Stimulated activated CD4-positive, alpha-beta T cell treated with anti-CD3 and anti-CD28 coated beads, Interleukin-4, amount 100 ng/mL, for 48 hours (primary cell): Measurements from ENCODE around the gene KRTAP20-4.

Experiments
- DNase-seq, 2 donors: peaks; one replicate each; pipeline ENCODE4 v3.0.0-alpha.2; 2020; ENCODE audit warnings: low read depth in 2 of 2

Gene KRTAP20-4

GRCh38 chr21:30620522-30620921 is at the start of gene KRTAP20-4:
KRTAP20-4 (plus strand) TSS chr21:30620627.
- DNase-seq = no peak

GRCh38 chr21:30577766-30578165 is 42.7 kb upstream of the KRTAP20-4 start:
- no peak for DNase-seq

DNA sequence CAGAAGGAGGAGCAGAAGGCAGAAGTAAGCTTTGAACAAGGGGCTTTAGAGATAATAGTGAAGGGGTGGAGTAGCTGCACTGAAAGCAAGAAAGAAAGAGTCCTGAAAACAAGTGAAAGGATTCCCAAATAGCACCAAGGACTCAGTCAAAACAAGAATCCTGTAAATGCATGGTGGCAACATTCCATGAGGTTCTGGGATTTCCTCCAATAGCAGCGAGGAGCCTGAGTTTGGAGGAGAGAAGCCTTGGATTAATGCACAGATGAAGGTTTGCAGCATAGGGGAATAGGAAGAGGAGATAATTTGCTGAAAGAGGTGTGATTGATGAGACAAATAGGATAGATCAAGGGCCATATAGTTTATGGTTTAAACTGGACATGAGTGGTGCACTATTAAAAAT is 41.1 kb upstream of the KRTAP20-4 start:
- no peak for DNase-seq

DNA sequence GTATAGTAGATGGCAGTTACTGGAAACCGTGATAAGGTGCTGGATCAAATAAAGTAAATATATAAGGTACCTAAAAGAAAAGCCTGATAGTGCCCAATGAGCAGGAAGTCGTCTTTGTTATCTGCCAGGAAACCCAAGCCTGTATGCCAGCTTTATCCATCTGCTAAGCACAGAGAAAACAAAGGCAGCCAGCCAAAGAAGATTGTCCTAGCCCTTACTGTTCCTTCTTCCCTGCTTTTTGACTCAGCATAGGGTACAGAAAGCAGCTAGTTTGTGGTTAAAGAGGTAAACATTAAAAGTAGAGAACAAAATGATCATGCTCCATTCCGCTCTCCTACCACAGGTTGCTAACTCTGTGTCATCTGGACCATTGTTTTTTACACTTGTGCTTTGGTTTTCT is 40.3 kb upstream of the KRTAP20-4 start:
- no peak for DNase-seq

- DNase-seq = no peak
Observed at GRCh38 chr21:30582870-30583269, 37.6 kb upstream of the KRTAP20-4 start.

- DNase-seq = no peak
Observed at GRCh38 chr21:30590297-30590696, 30.1 kb upstream of the KRTAP20-4 start, which contains the start of gene KRTAP22-2. KRTAP22-2 (minus strand) TSS chr21:30590397.

GRCh38 chr21:30592140-30592539 is 28.3 kb upstream of the KRTAP20-4 start, which contains the start of gene KRTAP6-3:
KRTAP6-3 (plus strand) TSS chr21:30592440; CDS start chr21:30592446, 6 bp downstream.
- DNase-seq = no peak

- DNase-seq = no peak
Observed at GRCh38 chr21:30598802-30599201, 21.6 kb upstream of the KRTAP20-4 start, which contains the start of gene KRTAP6-2. KRTAP6-2 (minus strand) TSS chr21:30598902; CDS start chr21:30598874, 28 bp downstream.

DNA sequence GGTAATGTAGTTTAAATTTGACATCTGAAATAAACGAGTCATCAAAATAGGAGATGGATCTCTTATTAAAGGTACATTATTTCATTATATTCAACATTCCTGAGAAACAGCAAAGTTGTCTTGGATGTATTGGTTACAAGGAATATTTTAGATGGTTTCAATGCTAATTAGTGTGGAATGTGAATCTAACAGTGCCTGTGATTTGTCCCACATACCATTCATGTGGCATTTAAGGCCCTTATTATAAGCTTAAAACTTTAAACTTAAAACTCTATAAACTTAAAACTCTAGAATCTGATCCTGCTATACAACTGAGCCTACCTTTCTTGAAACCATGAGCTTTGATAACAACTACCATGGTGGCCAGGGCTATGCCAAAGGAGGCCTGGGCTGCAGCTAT is 19.6 kb upstream of the KRTAP20-4 start, which contains the start of gene KRTAP22-1:
TSS of gene KRTAP22-1 (plus strand) at position 301 of the 400 bp plus-strand sequence.
- DNase-seq = no peak

GRCh38 chr21:30605968-30606367 is 14.5 kb upstream of the KRTAP20-4 start:
- DNase-seq = no peak

DNA sequence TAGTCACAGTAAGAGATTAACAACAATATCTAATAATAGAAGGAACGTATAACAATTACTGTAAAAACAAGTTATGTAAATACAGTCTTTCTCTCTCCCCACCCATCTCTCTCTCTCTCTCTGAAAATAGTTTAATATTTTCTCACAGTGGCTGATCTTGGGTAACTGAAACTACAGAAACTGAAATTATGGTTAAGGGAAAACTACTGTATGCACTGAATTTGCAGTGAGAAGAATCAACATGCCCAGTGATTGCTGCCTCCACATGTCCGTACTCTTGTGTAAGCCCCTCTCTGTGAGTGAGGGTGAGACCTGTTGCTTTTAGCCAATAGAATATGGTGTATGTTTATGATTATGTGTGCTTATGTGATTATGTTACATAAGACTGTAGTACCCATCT is 8.3 kb upstream of the KRTAP20-4 start:
- DNase-seq = no peak

GRCh38 chr21:30613836-30614235 is 6.6 kb upstream of the KRTAP20-4 start, which contains the start of gene KRTAP6-1:
KRTAP6-1 (minus strand) TSS chr21:30613930; CDS start chr21:30613904, 26 bp downstream.
- DNase-seq = no peak

- DNase-seq = no peak
Observed at GRCh38 chr21:30615199-30615598, 5.2 kb upstream of the KRTAP20-4 start.

DNA sequence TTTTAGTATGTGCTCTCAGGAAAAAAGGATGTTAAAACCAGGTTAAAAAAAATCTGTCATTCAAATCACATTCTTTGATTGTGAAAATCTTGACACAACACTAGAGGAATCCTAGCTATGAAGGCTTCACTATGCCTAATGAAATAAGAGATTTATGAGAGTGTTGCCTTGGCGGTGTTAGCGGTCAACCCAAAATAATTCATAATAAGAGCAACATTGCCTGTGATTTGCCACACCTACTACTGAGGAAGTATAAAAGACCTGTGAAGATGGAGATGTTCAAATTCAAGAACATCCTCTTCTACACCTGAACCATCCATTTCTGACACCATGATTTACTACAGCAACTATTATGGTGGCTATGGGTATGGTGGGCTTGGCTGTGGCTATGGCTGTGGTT is 4.3 kb upstream of the KRTAP20-4 start, which contains the start of gene KRTAP20-1:
TSS of gene KRTAP20-1 (plus strand) at position 301 of the 400 bp plus-strand sequence. CDS start at position 331, 30 bp downstream.
- no peak for DNase-seq

GRCh38 chr21:30620080-30620479 is 347 bp upstream of the KRTAP20-4 start:
- no peak for DNase-seq

DNA sequence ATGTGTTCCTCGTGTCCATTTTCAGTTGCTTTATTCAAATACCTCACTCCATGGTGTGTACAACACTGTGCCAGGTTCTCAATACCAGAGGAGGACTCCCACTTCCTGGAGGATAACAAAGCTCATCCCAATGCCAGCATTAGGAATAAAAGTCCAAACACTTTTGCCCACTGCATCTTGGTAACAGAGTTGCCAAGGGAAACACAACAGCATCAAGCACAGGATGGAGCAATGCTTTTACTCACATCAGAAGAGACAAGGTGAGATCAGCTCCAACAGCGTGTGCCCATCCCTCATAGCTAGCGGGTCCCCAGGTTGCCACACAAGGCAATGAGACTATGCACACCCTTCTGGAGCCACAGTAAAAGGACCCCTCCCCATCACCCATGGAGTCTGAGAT is 2.9 kb downstream of the KRTAP20-4 start:
- no peak for DNase-seq

- no peak for DNase-seq
Observed at GRCh38 chr21:30625449-30626165, 5.2 kb downstream of the KRTAP20-4 start.

DNA sequence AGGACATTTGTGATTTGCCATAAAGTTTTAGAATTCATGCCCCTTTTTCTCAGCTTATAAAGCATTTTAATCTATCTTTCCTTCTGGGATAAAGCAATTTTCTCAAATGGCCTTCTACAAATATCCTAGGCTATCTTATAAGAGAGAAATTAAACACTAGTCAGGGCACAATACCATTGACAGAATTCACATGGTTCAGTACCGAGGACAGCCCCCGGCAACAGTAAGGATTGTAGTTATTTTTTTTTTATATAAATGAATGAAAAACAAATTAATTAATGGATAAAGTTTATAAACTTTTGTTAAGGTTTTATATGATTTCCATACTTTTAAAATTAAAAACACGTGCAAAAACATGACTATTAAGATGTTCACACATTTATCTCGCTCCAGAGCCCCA is 7.7 kb downstream of the KRTAP20-4 start:
- DNase-seq = no peak

DNA sequence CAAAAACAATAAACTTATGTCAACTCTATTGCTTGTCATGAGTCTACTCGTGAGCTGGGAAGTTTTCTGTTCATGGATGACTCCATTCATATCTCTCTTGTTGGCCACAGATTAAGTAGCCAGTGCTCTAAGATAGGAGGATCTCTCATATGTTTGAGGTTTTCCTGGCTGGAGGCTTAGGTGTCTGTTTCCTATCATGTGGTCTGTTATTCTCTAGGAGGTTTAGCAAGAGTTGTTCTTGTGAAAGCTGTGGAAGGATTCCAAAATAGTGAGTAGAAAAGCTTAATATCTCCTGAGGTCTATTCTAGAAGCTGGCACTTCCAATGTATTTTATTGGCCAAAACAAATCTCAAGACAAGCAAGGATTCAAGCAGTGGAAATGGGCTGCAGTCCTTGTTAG is 8.8 kb downstream of the KRTAP20-4 start:
- no peak for DNase-seq

DNA sequence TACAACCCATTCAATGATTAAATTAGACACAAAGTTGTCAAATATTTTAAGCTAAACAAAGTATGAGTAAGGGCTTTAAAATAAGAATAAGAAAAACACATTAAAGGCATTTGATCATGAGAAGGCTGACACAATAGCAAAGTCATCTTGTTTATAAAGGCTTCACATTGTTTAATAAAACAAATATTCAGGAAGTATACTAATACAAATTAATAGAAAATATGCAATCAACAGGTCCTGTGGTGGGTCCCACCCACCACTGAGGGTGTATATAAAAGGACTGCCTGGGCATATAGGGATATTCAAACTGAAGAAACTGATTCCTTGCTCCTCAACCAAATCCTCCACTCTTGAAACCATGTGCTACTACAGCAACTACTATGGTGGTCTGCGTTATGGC is 14.5 kb downstream of the KRTAP20-4 start, which contains the start of gene KRTAP20-2:
TSS of gene KRTAP20-2 (plus strand) at position 301 of the 400 bp plus-strand sequence. CDS start at position 359, 58 bp downstream.
- no peak for DNase-seq

GRCh38 chr21:30638686-30639085 is 18.3 kb downstream of the KRTAP20-4 start:
- DNase-seq = no peak

DNA sequence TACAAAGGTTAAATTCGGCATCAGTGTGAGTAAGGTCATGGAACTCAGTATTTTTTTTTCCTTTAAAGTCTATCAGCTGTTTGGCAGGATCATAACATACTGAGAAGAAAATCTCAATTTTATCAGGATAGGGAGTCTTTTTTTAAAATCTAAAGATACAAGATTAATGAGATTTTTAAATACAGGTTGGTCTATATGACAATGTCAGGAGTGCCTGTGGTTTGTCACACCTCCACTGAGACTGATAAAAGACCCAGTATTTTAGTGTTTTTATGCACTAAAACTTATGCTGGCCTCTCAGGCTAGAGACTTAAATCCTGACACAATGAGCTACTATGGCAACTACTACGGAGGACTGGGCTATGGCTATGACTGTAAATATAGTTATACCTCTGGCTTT is 22.1 kb downstream of the KRTAP20-4 start, which contains the start of gene KRTAP20-3:
TSS of gene KRTAP20-3 (plus strand) at position 301 of the 400 bp plus-strand sequence.
- DNase-seq = no peak

- DNase-seq = no peak
Observed at GRCh38 chr21:30646904-30647414, 26.5 kb downstream of the KRTAP20-4 start.
